HG03378 (cell line): ENCODE measurements around the gene EFCAB8.

Source experiments
- ATAC-seq: cut with Tn5 transposase; IDR thresholded peaks from one replicate; pipeline ENCODE4 v1.9.1; 2021; ENCODE audit warnings: mild to moderate bottlenecking, moderate library complexity; ENCODE audit not compliant: unreplicated experiment

EFCAB8 gene

GRCh38 chr20:32858701-32859372 is at the start of gene EFCAB8:
Gene EFCAB8, plus strand, starts transcription at chr20:32858923. Its CDS starts 4,870 bp downstream, at chr20:32863793.
- ATAC-seq: no peak

GRCh38 chr20:32809907-32810306 is 48.8 kb upstream of the EFCAB8 start:
- ATAC-seq: no peak

- no peak for ATAC-seq
These were observed 47.8 kb upstream of the EFCAB8 start for GRCh38 chr20:32810941-32811340.

- no peak for ATAC-seq
These were observed 46.8 kb upstream of the EFCAB8 start for GRCh38 chr20:32811886-32812285.

GRCh38 chr20:32819992-32820697 is 38.6 kb upstream of the EFCAB8 start:
- peak; percentile 22 for ATAC-seq

- no peak for ATAC-seq
These were observed 37.9 kb upstream of the EFCAB8 start for GRCh38 chr20:32820698-32821377.

GRCh38 chr20:32822225-32822624 is 36.5 kb upstream of the EFCAB8 start:
- ATAC-seq: no peak

- no peak for ATAC-seq
These were observed 35.6 kb upstream of the EFCAB8 start for GRCh38 chr20:32823078-32823477.

- ATAC-seq: no peak
These were observed 34.8 kb upstream of the EFCAB8 start for GRCh38 chr20:32823737-32824588.

GRCh38 chr20:32828029-32828680 is 30.6 kb upstream of the EFCAB8 start:
- no peak for ATAC-seq

GRCh38 chr20:32829311-32830005 is 29.3 kb upstream of the EFCAB8 start:
- ATAC-seq: no peak

GRCh38 chr20:32830437-32830836 is 28.3 kb upstream of the EFCAB8 start:
- ATAC-seq: no peak

- no peak for ATAC-seq
These were observed 26.7 kb upstream of the EFCAB8 start for GRCh38 chr20:32831982-32832381.

GRCh38 chr20:32832664-32833063 is 26.1 kb upstream of the EFCAB8 start:
- no peak for ATAC-seq

- ATAC-seq: no peak
These were observed 23.8 kb upstream of the EFCAB8 start for GRCh38 chr20:32834972-32835371.

GRCh38 chr20:32837157-32837556 is 21.6 kb upstream of the EFCAB8 start:
- ATAC-seq: no peak

GRCh38 chr20:32839227-32839981 is 19.3 kb upstream of the EFCAB8 start:
- no peak for ATAC-seq

GRCh38 chr20:32839982-32840285 is 18.8 kb upstream of the EFCAB8 start:
- no peak for ATAC-seq

GRCh38 chr20:32841174-32841573 is 17.5 kb upstream of the EFCAB8 start:
- ATAC-seq: no peak
